GM10248 (cell line): ENCODE results near the gene EMC7.
"Not testable (repeated sequence)": the region's sequence is repeated elsewhere in the genome, so short reads cannot be mapped to it uniquely, and the experiment has no call there.

ENCODE experiments used
- CTCF ChIA-PET: fragments of 300-600 bp; sonication (Branson Sonifier 250); formaldehyde crosslinking; extraction: SDS; loops from one replicate; lab custom pipeline; 2021; ENCODE audit warnings: antibody characterized with exemption; lab: Yijun Ruan, JAX
- POLR2A ChIA-PET: fragments of 350-650 bp; sonication (Branson Sonifier 250); formaldehyde crosslinking; extraction: SDS; loops from one replicate; lab custom pipeline; 2020; ENCODE audit warnings: antibody characterized with exemption; lab: Yijun Ruan, JAX
- DNase-seq: peaks from one replicate; pipeline ENCODE4 v3.0.0; 2012; ENCODE audit errors: extremely low spot score
- TF ChIP-seq, protein P1 (sequence below): IDR thresholded peaks from 2 replicates; pipeline ENCODE4 v1.5.1; 2012; ENCODE audit warnings: mild to moderate bottlenecking, low read depth; ENCODE audit errors: extremely low read depth, missing control alignments, control extremely low read depth

Gene EMC7

GRCh38 chr15:34059476-34059875 lies 42.2 kb downstream of the EMC7 start:
- CTCF ChIA-PET, result interaction anchor here (1.3 to 2.8 kb wide), 3 partner anchors 8 to 150 kb away, joined by 3 to 19 read pairs (median 3); partner anchors contain the start of gene KATNBL1

DNA sequence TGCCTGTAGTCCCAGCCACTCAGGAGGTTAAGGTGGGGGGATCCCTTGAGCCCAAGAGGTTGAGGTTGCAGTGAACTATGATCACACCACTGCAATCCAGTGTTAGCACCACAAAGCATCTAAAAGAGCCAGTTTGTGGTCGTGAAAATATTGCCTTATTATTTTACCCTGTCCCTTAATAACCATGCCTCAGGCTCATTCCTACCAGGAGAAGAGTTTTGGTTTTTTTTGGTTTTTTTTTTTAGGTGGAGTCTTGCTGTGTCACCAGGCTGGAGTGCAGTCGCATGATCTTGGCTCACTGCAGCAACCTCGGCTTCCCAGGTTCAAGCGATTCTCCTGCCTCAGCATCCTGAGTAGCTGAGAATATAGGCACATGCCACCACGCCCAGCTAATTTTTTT lies 44.8 kb downstream of the EMC7 start:
- ChIA-PET POLR2A (no interaction called here), CTCF (interaction anchor here (0.9 kb wide), 1 partner anchor 11 kb away, joined by 3 read pairs; no protein-coding TSS in a partner anchor)
- no peak for DNase-seq

More at GRCh38 chr15:34059476-34059875, 42.2 kb downstream of the EMC7 start:
- POLR2A ChIA-PET, result no interaction called here
- TF ChIP-seq, protein P1, sequence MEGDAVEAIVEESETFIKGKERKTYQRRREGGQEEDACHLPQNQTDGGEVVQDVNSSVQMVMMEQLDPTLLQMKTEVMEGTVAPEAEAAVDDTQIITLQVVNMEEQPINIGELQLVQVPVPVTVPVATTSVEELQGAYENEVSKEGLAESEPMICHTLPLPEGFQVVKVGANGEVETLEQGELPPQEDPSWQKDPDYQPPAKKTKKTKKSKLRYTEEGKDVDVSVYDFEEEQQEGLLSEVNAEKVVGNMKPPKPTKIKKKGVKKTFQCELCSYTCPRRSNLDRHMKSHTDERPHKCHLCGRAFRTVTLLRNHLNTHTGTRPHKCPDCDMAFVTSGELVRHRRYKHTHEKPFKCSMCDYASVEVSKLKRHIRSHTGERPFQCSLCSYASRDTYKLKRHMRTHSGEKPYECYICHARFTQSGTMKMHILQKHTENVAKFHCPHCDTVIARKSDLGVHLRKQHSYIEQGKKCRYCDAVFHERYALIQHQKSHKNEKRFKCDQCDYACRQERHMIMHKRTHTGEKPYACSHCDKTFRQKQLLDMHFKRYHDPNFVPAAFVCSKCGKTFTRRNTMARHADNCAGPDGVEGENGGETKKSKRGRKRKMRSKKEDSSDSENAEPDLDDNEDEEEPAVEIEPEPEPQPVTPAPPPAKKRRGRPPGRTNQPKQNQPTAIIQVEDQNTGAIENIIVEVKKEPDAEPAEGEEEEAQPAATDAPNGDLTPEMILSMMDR, result no peak
- DNase-seq, result no peak

GRCh38 chr15:34055868-34056595 lies 45.6 kb downstream of the EMC7 start:
- TF ChIP-seq, protein P1, result no peak
- ChIA-PET CTCF (interaction anchor here (0.9 to 1.9 kb wide), 2 partner anchors 8 to 10 kb away, joined by 3 to 7 read pairs; no protein-coding TSS in a partner anchor), POLR2A (no interaction called here)
- no peak for DNase-seq

More for the DNA sequence above, 44.8 kb downstream of the EMC7 start:
- TF ChIP-seq, protein P1, result no peak

DNA sequence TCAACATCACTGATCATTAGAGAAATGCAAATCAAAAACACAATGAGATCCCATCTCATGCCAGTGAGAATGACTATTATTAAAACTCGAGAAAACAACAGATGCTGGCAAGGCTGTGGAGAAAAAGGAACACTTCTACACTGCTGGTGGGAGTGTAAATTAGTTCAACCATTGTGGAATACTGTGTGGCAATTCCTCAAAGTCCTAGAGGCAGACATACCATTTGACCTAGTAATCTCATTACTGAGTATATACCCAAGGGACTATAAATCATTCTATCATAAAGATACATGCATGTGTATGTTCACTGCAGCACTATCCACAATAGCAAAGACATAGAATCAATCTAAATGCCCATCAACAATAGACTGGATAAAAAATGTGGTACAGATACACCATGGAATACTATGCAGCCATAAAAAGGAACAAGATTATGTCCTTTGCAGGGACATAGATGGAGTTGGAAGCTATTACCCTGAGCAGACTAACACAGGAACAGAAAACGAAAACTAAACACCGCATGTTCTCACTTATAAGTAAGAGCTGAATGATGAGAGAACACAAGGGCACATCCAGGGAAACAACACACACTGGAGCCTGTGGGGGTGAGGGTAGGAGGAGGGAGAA lies 47.5 kb downstream of the EMC7 start:
- no peak for DNase-seq
- ChIA-PET CTCF (interaction anchor here (1.9 kb wide), 1 partner anchor 10 kb away, joined by 7 read pairs; no protein-coding TSS in a partner anchor), POLR2A (no interaction called here)
- TF ChIP-seq, protein P1, result no peak

DNA sequence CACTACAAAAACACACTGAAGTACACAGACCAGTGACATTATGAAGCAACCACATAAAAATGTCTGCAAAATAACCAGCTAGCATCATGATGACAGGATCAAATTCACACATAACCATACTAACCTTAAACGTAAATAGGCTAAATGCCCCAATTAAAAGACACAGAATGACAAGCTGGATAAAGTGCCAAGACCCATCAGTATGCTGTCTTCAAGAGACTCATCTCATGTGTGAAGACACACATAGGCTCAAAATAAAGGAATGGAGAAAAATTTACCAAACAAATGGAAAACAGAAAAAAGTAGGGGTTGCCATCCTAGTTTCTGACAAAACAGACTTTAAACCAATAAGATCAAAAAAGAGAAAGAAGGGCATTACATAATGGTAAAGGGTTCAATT lies 51.3 kb downstream of the EMC7 start:
- POLR2A ChIA-PET, DNase-seq: not testable (repeated sequence)
- CTCF ChIA-PET, result interaction anchor here (1.5 kb wide), 1 partner anchor 10 kb away, joined by 3 read pairs; no protein-coding TSS in a partner anchor

DNA sequence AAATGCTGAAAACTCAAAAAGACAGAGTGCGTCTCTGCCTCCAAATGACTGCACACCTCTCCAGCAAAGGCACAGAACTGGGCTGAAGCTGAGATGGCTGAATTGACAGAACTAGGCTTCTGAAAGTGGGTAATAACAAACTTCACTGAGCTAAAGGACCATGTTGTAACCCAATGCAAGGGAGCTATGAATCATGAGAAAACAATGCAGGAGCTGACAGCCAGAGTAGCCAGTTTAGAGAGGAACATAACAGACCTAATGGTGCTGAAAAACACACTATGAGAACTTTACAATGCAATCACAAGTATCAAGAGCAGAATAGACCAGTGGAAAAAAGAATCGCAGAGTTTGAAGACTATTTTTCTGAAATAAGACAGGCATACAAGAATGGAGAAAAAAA lies 52.5 kb downstream of the EMC7 start:
- ChIA-PET CTCF (interaction anchor here (1.5 kb wide), 1 partner anchor 12 kb away, joined by 3 read pairs; no protein-coding TSS in a partner anchor), POLR2A (no interaction called here)
- DNase-seq, result no peak
- TF ChIP-seq, protein P1, result no peak
